PC-3 (cell line): Measurements from ENCODE around the gene DLK1. TPM values are rescaled to one million over a fixed set of nuclear protein-coding genes. Genes with fewer than 3 reads are reported as not detected.

Experiments
- ATAC-seq: fragments of 200-7000 bp; cut with Tn5 transposase; 2 replicates; pipeline ENCODE4 v1.9.1; 2020; ENCODE audit warnings: mild to moderate bottlenecking, moderate library complexity
- BruUV-seq: library from RNA; stranded (reverse); fragments of 400-500 nt; replicated peaks from 2 replicates; lab custom pipeline; 2021; lab: Mats Ljungman, UMichigan
- CTCF ChIA-PET: fragments of 300-600 bp; sonication (Branson Sonifier 250); formaldehyde crosslinking; loops from one replicate; lab custom pipeline; 2022; ENCODE audit warnings: antibody characterized with exemption; lab: Charles Lee
- POLR2A ChIA-PET: fragments of 300-600 bp; sonication (Branson Sonifier 250); formaldehyde crosslinking; loops from one replicate; lab custom pipeline; 2022; ENCODE audit warnings: antibody characterized with exemption; ENCODE audit not compliant: unreplicated experiment; lab: Charles Lee
- DNase-seq: peaks from one replicate; pipeline ENCODE4 v3.0.0-alpha.2; 2015
- H2AFZ ChIP-seq: fragments of 300-600 bp; sonication (generic); 2 replicates; pipeline ENCODE4 v1.6.0; 2016; ENCODE audit warnings: antibody characterized with exemption, low read length
- H3F3A ChIP-seq: fragments of 300-600 bp; sonication (generic); one replicate; pipeline ENCODE4 v1.6.0; 2017; ENCODE audit warnings: antibody characterized with exemption, low read length, control low read depth, mild to moderate bottlenecking; ENCODE audit not compliant: unreplicated experiment
- H3K27ac ChIP-seq: fragments of 300-600 bp; sonication (generic); 2 replicates; pipeline ENCODE4 v1.5.1; 2016; ENCODE audit warnings: mild to moderate bottlenecking, low read length
- H3K27me3 ChIP-seq: fragments of 300-600 bp; sonication (generic); 2 replicates; pipeline ENCODE4 v1.6.1; 2016; ENCODE audit warnings: low read length, mixed read lengths
- H3K36me3 ChIP-seq: fragments of 300-600 bp; sonication (generic); 2 replicates; pipeline ENCODE4 v1.6.1; 2016; ENCODE audit warnings: low read depth, mixed run types, low read length, mixed read lengths
- H3K4me1 ChIP-seq: fragments of 300-600 bp; sonication (generic); 2 replicates; pipeline ENCODE4 v1.5.1; 2016; ENCODE audit warnings: low read length; ENCODE audit not compliant: insufficient read depth
- H3K4me2 ChIP-seq: fragments of 300-600 bp; sonication (generic); 2 replicates; pipeline ENCODE4 v1.6.0; 2016; ENCODE audit warnings: low read length
- H3K4me3 ChIP-seq: fragments of 300-600 bp; sonication (generic); 2 replicates; pipeline ENCODE4 v1.5.1; 2016; ENCODE audit warnings: mild to moderate bottlenecking, low read length, mixed read lengths
- H3K79me2 ChIP-seq: fragments of 300-600 bp; sonication (generic); 2 replicates; pipeline ENCODE4 v1.6.1; 2017; ENCODE audit warnings: low read length, mixed read lengths
- H3K9ac ChIP-seq: fragments of 300-600 bp; sonication (generic); 2 replicates; pipeline ENCODE4 v1.6.0; 2016; ENCODE audit warnings: mild to moderate bottlenecking, low read length
- H3K9me2 ChIP-seq: fragments of 300-600 bp; sonication (generic); replicated peaks from 2 replicates; pipeline ENCODE4 v1.6.1; 2016; ENCODE audit warnings: mixed run types, low read length, mixed read lengths
- H3K9me3 ChIP-seq: fragments of 300-600 bp; sonication (generic); 2 replicates; pipeline ENCODE4 v1.6.1; 2016; ENCODE audit warnings: low read length, mixed read lengths
- H4K20me1 ChIP-seq: fragments of 300-600 bp; sonication (generic); 2 replicates; pipeline ENCODE4 v1.6.1; 2016; ENCODE audit warnings: low read length, mixed read lengths
- EZH2 ChIP-seq: fragments of 300-600 bp; sonication (generic); IDR thresholded peaks from one replicate; pipeline ENCODE4 v1.6.1; 2017; ENCODE audit warnings: antibody characterized with exemption, mild to moderate bottlenecking, low read length; ENCODE audit not compliant: unreplicated experiment
- EZH2phosphoT487 ChIP-seq: fragments of 300-600 bp; sonication (generic); IDR thresholded peaks from 2 replicates; pipeline ENCODE4 v1.6.1; 2018; ENCODE audit warnings: mild to moderate bottlenecking, antibody characterized with exemption, low read length, borderline replicate concordance
- intact Hi-C: fragments of 100-400 bp; cut with micrococcal nuclease; formaldehyde crosslinking; loops from 2 replicates; pipeline ENCODE4 v1.9.0; 2023
- total RNA-seq: library from RNA; depleted of rRNA; stranded (reverse); fragments of >200 nt; gene quantifications from 2 replicates; pipeline ENCODE4 v1.2.3, GENCODE V29; 2014
- TF ChIP-seq, protein P1 (sequence below): fragments of 300-600 bp; sonication (generic); conservative IDR thresholded peaks from 2 replicates; pipeline ENCODE4 v1.5.1; 2017; ENCODE audit warnings: antibody characterized with exemption, low read depth, mild to moderate bottlenecking, low read length

The DLK1 gene
- total RNA-seq, 1 experiment from 2014 or later, result not detected

DNA sequence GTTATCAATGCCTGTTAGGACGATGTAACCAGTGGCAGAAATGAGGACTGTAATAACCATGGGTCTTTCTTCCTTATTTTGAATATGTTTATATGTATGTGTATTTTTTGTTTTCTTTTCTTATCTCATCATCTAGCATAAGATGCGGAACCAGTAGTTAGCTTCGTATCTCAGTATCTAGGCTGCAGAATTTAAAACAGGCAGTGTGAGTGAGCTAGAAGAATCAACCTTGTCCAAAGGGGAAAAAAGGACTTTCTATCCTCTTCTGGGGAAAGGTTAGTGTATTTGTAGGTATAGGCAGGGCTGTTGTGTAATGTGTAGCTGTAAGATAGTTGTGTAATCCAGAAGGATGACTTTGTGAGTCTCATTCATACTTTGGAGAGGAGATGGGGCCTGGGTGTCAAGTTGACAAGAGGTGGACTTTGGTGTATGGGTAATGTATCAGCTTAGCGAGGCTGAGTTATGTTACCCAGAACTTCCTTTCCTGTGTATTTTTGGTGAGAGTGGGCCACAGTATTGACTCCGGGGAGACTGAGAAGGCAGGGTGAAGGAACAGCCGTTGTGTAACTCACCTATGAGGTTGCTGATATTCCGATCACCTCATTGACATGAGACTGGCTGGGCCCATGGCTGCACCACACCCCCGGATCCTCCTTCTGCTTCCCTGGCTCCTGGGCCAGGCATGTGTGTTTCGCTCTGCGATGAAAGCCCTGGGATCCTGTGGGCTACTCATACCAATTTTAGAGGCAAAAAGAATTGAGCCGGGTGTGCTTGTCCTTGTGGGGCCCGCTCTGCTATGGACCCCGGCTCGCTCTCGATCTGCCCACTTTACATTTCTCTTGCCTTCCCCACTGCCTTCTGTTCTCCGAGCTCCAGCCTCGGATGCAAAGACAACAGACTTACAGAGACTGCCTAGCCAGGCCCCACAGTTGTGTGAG lies 24.3 kb downstream of the DLK1 start:
- no peaks in the 10 kb centered on the region for H3K27me3 ChIP-seq
- no peaks in the 10 kb centered on the region for H4K20me1 ChIP-seq
- intact Hi-C loops, result no loop called here
- H2AFZ ChIP-seq, result no peak overlapping the region
- DNase-seq, result no peak
- no peaks in the 10 kb centered on the region for H3K79me2 ChIP-seq
- H3K9ac ChIP-seq, result no peak overlapping the region
- ChIA-PET POLR2A (no interaction called here), CTCF (no interaction called here)
- H3K4me3 ChIP-seq, result no peak overlapping the region
- no peaks in the 10 kb centered on the region for H3K36me3 ChIP-seq
- peaks cover 4% of the 10 kb centered on the region for H3F3A ChIP-seq
- no peaks in the 10 kb centered on the region for H3K9me2 ChIP-seq
- peaks cover 17% of the 10 kb centered on the region for H3K4me1 ChIP-seq
- H3K4me2 ChIP-seq, result no peak overlapping the region
- peaks cover 4% of the 10 kb centered on the region; the same call in 1 of the 2 replicates for H3K9me3 ChIP-seq
- ATAC-seq, result no peak
- H3K27ac ChIP-seq, result no peak overlapping the region
- TF ChIP-seq EZH2 (no peak), EZH2phosphoT487 (no peak)
- TF ChIP-seq, protein P1, sequence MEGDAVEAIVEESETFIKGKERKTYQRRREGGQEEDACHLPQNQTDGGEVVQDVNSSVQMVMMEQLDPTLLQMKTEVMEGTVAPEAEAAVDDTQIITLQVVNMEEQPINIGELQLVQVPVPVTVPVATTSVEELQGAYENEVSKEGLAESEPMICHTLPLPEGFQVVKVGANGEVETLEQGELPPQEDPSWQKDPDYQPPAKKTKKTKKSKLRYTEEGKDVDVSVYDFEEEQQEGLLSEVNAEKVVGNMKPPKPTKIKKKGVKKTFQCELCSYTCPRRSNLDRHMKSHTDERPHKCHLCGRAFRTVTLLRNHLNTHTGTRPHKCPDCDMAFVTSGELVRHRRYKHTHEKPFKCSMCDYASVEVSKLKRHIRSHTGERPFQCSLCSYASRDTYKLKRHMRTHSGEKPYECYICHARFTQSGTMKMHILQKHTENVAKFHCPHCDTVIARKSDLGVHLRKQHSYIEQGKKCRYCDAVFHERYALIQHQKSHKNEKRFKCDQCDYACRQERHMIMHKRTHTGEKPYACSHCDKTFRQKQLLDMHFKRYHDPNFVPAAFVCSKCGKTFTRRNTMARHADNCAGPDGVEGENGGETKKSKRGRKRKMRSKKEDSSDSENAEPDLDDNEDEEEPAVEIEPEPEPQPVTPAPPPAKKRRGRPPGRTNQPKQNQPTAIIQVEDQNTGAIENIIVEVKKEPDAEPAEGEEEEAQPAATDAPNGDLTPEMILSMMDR, result no peak
- no TSS peak for BruUV-seq

DNA sequence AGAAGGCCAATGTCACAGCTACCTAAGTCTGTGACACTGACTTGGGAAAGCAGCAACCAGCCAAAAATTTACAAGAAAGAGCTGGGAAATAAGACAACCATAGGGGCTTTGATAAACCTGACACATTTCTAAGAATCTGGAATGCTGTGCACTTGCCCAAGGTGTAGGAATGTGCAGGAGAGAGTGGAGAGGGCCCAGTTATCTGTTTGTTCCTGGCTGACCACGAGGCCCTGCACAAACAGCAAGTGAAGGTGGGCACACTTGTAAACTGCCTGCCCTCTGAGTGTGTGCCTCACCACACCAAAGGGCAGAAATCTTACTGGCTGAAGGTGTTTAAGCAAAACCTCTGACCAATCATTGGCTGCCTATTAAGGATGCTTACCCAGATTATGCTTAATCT lies 27.3 kb downstream of the DLK1 start:
- H3K9me2 ChIP-seq, result no peaks in the 10 kb centered on the region
- no peak overlapping the region for H3K4me2 ChIP-seq
- no peaks in the 10 kb centered on the region for H3K27me3 ChIP-seq
- ATAC-seq (no peak), DNase-seq (no peak)
- peaks cover 8% of the 10 kb centered on the region; the same call in 1 of the 2 replicates for H3K9me3 ChIP-seq
- BruUV-seq, result no TSS peak
- no peak overlapping the region for H3K9ac ChIP-seq
- H2AFZ ChIP-seq, result no peak overlapping the region
- H3K4me1 ChIP-seq, result peaks cover 5% of the 10 kb centered on the region
- peaks cover 8% of the 10 kb centered on the region for H3F3A ChIP-seq
- no peak for TF ChIP-seq EZH2phosphoT487
- no peaks in the 10 kb centered on the region for H4K20me1 ChIP-seq
- ChIA-PET CTCF (no interaction called here), POLR2A (no interaction called here)
- no peaks in the 10 kb centered on the region for H3K79me2 ChIP-seq
- H3K36me3 ChIP-seq, result no peaks in the 10 kb centered on the region
- intact Hi-C loops, result loop anchor here (2.0 kb wide), 1 partner anchor 61 kb away; no protein-coding TSS in a partner anchor
- H3K27ac ChIP-seq, result no peak overlapping the region
- no peak overlapping the region for H3K4me3 ChIP-seq

DNA sequence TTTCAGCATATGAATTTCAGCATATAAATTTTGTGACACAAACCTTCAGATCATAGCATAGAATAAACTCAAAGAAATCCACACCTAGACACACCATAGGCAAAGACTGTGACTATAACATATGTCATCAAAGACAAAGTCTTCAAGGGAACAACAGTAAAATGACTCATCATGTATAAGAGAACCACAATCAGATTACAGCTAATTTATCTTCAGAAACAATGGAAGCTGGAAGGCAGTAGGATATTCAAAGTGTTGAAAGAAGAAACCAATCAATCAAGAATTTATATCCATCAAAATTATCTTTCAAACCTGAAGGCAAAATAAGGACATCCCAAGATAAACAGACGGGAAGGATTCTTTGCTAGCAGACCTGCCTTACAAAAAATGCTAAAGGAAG lies 29.0 kb downstream of the DLK1 start:
- no TSS peak for BruUV-seq
- Histone ChIP-seq H4K20me1 (no peaks in the 10 kb centered on the region), H3K4me1 (peaks cover 5% of the 10 kb centered on the region), H3F3A (peaks cover 8% of the 10 kb centered on the region), H3K9ac (no peak overlapping the region), H3K36me3 (no peaks in the 10 kb centered on the region), H3K79me2 (no peaks in the 10 kb centered on the region), H3K4me2 (no peak overlapping the region), H3K9me3 (peaks cover 8% of the 10 kb centered on the region; the same call in 1 of the 2 replicates), H3K27ac (peak overlapping the region; percentile 75), H3K27me3 (no peaks in the 10 kb centered on the region), H3K4me3 (no peak overlapping the region), H3K9me2 (no peaks in the 10 kb centered on the region), H2AFZ (no peak overlapping the region)
- ATAC-seq, result peak; percentile 98
- CTCF ChIA-PET, result no interaction called here
- POLR2A ChIA-PET, result interaction anchor here (0.6 kb wide), 1 partner anchor 62 kb away, joined by 3 read pairs; no protein-coding TSS in a partner anchor
- DNase-seq, result peak; percentile 77
- TF ChIP-seq EZH2phosphoT487 (no peak), EZH2 (no peak)
- TF ChIP-seq, protein P1, result no peak
- intact Hi-C loops, result loop anchor here (1.0 to 2.0 kb wide), 2 partner anchors 8 to 63 kb away; no protein-coding TSS in a partner anchor
